ENCODE data around the gene ASB15.

DNA sequence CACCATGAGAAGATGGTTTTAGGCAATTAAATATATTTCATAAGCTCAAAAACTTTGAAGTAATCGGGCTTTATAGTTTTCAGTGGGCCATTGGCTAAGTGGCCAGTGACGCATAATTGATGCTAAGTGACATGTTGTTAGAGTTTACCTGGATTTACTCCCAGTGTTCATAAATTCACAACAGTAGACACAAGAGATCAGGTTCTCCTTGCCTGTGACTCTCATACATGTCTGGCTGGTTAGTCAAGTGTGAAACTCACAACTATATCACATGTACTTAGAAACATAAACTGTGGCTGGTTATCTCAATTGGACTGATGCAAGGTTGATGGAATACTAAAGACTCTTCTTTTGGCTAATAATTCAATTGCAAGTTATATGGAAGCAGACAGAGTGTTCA, 26.2 kb downstream of the ASB15 start:
- TF ChIP-seq, protein P1, sequence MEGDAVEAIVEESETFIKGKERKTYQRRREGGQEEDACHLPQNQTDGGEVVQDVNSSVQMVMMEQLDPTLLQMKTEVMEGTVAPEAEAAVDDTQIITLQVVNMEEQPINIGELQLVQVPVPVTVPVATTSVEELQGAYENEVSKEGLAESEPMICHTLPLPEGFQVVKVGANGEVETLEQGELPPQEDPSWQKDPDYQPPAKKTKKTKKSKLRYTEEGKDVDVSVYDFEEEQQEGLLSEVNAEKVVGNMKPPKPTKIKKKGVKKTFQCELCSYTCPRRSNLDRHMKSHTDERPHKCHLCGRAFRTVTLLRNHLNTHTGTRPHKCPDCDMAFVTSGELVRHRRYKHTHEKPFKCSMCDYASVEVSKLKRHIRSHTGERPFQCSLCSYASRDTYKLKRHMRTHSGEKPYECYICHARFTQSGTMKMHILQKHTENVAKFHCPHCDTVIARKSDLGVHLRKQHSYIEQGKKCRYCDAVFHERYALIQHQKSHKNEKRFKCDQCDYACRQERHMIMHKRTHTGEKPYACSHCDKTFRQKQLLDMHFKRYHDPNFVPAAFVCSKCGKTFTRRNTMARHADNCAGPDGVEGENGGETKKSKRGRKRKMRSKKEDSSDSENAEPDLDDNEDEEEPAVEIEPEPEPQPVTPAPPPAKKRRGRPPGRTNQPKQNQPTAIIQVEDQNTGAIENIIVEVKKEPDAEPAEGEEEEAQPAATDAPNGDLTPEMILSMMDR (IDR thresholded peaks at IDR 0.05) = no peak
- TF ChIP-seq POLR2A (IDR thresholded peaks at IDR 0.05) = no peak

Measured in esophagus squamous epithelium (tissue), 4 donors.